HG03095 (cell line): ENCODE measurements around the gene APOL1.
"Not testable (repeated sequence)": the region's sequence is repeated elsewhere in the genome, so short reads cannot be mapped to it uniquely, and the experiment has no call there.

Source experiments
- ATAC-seq: cut with Tn5 transposase; IDR thresholded peaks from one replicate; pipeline ENCODE4 v1.9.1; 2021; ENCODE audit warnings: moderate library complexity; ENCODE audit not compliant: unreplicated experiment

The APOL1 gene

GRCh38 chr22:36290391-36291075 lies 37.6 kb downstream of the APOL1 start:
- ATAC-seq = not testable (repeated sequence)

GRCh38 chr22:36291831-36292740 lies 39.2 kb downstream of the APOL1 start:
- no peak for ATAC-seq

GRCh38 chr22:36292823-36293530 lies 40.0 kb downstream of the APOL1 start:
- no peak for ATAC-seq

- no peak for ATAC-seq
Measured at GRCh38 chr22:36293606-36294292, 40.8 kb downstream of the APOL1 start.

GRCh38 chr22:36294293-36294620 lies 41.3 kb downstream of the APOL1 start:
- ATAC-seq = no peak

- no peak for ATAC-seq
Measured at GRCh38 chr22:36294801-36295200, 41.9 kb downstream of the APOL1 start.

GRCh38 chr22:36295247-36295646 lies 42.3 kb downstream of the APOL1 start:
- no peak for ATAC-seq

- ATAC-seq = no peak
Measured at GRCh38 chr22:36296690-36297089, 43.8 kb downstream of the APOL1 start.

- no peak for ATAC-seq
Measured at GRCh38 chr22:36297568-36297967, 44.6 kb downstream of the APOL1 start.

- no peak for ATAC-seq
Measured at GRCh38 chr22:36298118-36298517, 45.2 kb downstream of the APOL1 start.

GRCh38 chr22:36298601-36299000 lies 45.7 kb downstream of the APOL1 start:
- ATAC-seq = no peak

- ATAC-seq = no peak
Measured at GRCh38 chr22:36299295-36299694, 46.4 kb downstream of the APOL1 start.

- ATAC-seq = no peak
Measured at GRCh38 chr22:36299911-36300310, 47.0 kb downstream of the APOL1 start.

GRCh38 chr22:36300396-36301212 lies 47.7 kb downstream of the APOL1 start:
- ATAC-seq = no peak

- no peak for ATAC-seq
Measured at GRCh38 chr22:36301384-36301828, 48.5 kb downstream of the APOL1 start.

- no peak for ATAC-seq
Measured at GRCh38 chr22:36301851-36302250, 48.9 kb downstream of the APOL1 start.

GRCh38 chr22:36302439-36303114 lies 49.6 kb downstream of the APOL1 start:
- ATAC-seq = no peak

- no peak for ATAC-seq
Measured at GRCh38 chr22:36303115-36303467, 50.2 kb downstream of the APOL1 start.

- no peak for ATAC-seq
Measured at GRCh38 chr22:36303874-36304273, 50.9 kb downstream of the APOL1 start.

GRCh38 chr22:36304429-36304828 lies 51.5 kb downstream of the APOL1 start:
- no peak for ATAC-seq
